ENCODE data around the gene NUBPL. TPM values are rescaled to one million over a fixed set of nuclear protein-coding genes. Genes with fewer than 3 reads are reported as not detected.
A peak's percentile ranks its signal among the peaks of the same experiment; 100 is the strongest.

The NUBPL gene
- total RNA-seq, 2 experiments from 2014 or later: 9.0 to 17.5 TPM

GRCh38 chr14:31541702-31542101 lies 19.5 kb upstream of the NUBPL start:
- H3K36me3 ChIP-seq (ENCODE audit: insufficient read depth, low read length): no peaks in the 10 kb centered on the region
- H3K79me2 ChIP-seq (ENCODE audit: insufficient read depth, low read depth, low read length): no peaks in the 10 kb centered on the region
- H2AFZ ChIP-seq (ENCODE audit: low read length): no peak overlapping the region
- TF ChIP-seq EZH2phosphoT487 (IDR thresholded peaks at IDR 0.05; ENCODE audit: borderline replicate concordance, low read depth, low read length) (no peak), CTCF (conservative IDR thresholded peaks at IDR 0.05; ENCODE audit: low read length) (no peak)
- H3K4me1 ChIP-seq (ENCODE audit: insufficient read depth, low read length, poor library complexity, severe bottlenecking): no peaks in the 10 kb centered on the region
- POLR2A ChIA-PET: interaction anchor here (0.8 kb wide), 1 partner anchor 114 kb away, joined by 3 read pairs; no protein-coding TSS in a partner anchor
- no peak overlapping the region for H3K4me3 ChIP-seq (ENCODE audit: low read depth, low read length, poor library complexity, severe bottlenecking)
- no TSS peak for BruUV-seq (replicated peaks)
- no peak overlapping the region for H3K4me2 ChIP-seq (ENCODE audit: low read length)
- CTCF ChIA-PET (ENCODE audit: unreplicated experiment): no interaction called here
- no peaks in the 10 kb centered on the region for H3K9me3 ChIP-seq (ENCODE audit: low read length)
- no peak overlapping the region for H3K27ac ChIP-seq (ENCODE audit: low read depth, low read length, poor library complexity, severe bottlenecking)
- no peak for DNase-seq (ENCODE audit: low spot score)
- H4K20me1 ChIP-seq (ENCODE audit: insufficient read depth, low read length): no peaks in the 10 kb centered on the region
- intact Hi-C loops (cut with micrococcal nuclease; ENCODE audit: unreplicated experiment): no loop called here
- H3K9me2 ChIP-seq (ENCODE audit: insufficient read depth, low read length): no peaks in the 10 kb centered on the region

GRCh38 chr14:31543969-31544799 lies 17.0 kb upstream of the NUBPL start:
- ChIA-PET POLR2A (no interaction called here), CTCF (ENCODE audit: unreplicated experiment) (no interaction called here)
- Histone ChIP-seq H3K36me3 (ENCODE audit: insufficient read depth, low read length) (no peaks in the 10 kb centered on the region), H2AFZ (ENCODE audit: low read length) (no peak overlapping the region), H3K9me3 (ENCODE audit: low read length) (no peaks in the 10 kb centered on the region), H3K4me1 (ENCODE audit: insufficient read depth, low read length, poor library complexity, severe bottlenecking) (no peaks in the 10 kb centered on the region), H3K27ac (ENCODE audit: low read depth, low read length, poor library complexity, severe bottlenecking) (no peak overlapping the region), H3K9me2 (ENCODE audit: insufficient read depth, low read length) (no peaks in the 10 kb centered on the region), H3K79me2 (ENCODE audit: insufficient read depth, low read depth, low read length) (no peaks in the 10 kb centered on the region), H3K4me2 (ENCODE audit: low read length) (no peak overlapping the region), H4K20me1 (ENCODE audit: insufficient read depth, low read length) (no peaks in the 10 kb centered on the region), H3K4me3 (ENCODE audit: low read depth, low read length, poor library complexity, severe bottlenecking) (no peak overlapping the region)
- no TSS peak for BruUV-seq (replicated peaks)
- DNase-seq (ENCODE audit: low spot score): peak; percentile 18
- TF ChIP-seq EZH2phosphoT487 (IDR thresholded peaks at IDR 0.05; ENCODE audit: borderline replicate concordance, low read depth, low read length): no peak
- peak; percentile 52 for TF ChIP-seq CTCF (conservative IDR thresholded peaks at IDR 0.05; ENCODE audit: low read length)
- intact Hi-C loops (cut with micrococcal nuclease; ENCODE audit: unreplicated experiment): no loop called here

- Histone ChIP-seq H3K4me2 (ENCODE audit: low read length) (no peak overlapping the region), H4K20me1 (ENCODE audit: insufficient read depth, low read length) (no peaks in the 10 kb centered on the region), H3K36me3 (ENCODE audit: insufficient read depth, low read length) (no peaks in the 10 kb centered on the region), H3K9me3 (ENCODE audit: low read length) (no peaks in the 10 kb centered on the region), H2AFZ (ENCODE audit: low read length) (no peak overlapping the region), H3K79me2 (ENCODE audit: insufficient read depth, low read depth, low read length) (no peaks in the 10 kb centered on the region), H3K9me2 (ENCODE audit: insufficient read depth, low read length) (no peaks in the 10 kb centered on the region), H3K4me1 (ENCODE audit: insufficient read depth, low read length, poor library complexity, severe bottlenecking) (no peaks in the 10 kb centered on the region), H3K4me3 (ENCODE audit: low read depth, low read length, poor library complexity, severe bottlenecking) (no peak overlapping the region), H3K27ac (ENCODE audit: low read depth, low read length, poor library complexity, severe bottlenecking) (no peak overlapping the region)
- ChIA-PET POLR2A (no interaction called here), CTCF (ENCODE audit: unreplicated experiment) (no interaction called here)
- TF ChIP-seq CTCF (conservative IDR thresholded peaks at IDR 0.05; ENCODE audit: low read length): no peak
- TF ChIP-seq EZH2phosphoT487 (IDR thresholded peaks at IDR 0.05; ENCODE audit: borderline replicate concordance, low read depth, low read length): no peak
- DNase-seq (ENCODE audit: low spot score): no peak
- BruUV-seq (replicated peaks): no TSS peak
- intact Hi-C loops (cut with micrococcal nuclease; ENCODE audit: unreplicated experiment): no loop called here
Measured at GRCh38 chr14:31544816-31545215, 16.4 kb upstream of the NUBPL start.
